MCF 10A (cell line): Measurements from ENCODE around the gene BAAT. TPM values are rescaled to one million over a fixed set of nuclear protein-coding genes. Genes with fewer than 3 reads are reported as not detected.

Experiments used
- BruUV-seq: library from RNA; stranded (reverse); fragments of 400-500 nt; replicated peaks from 2 replicates; lab custom pipeline; 2021; lab: Mats Ljungman, UMichigan
- CTCF ChIA-PET: fragments of 300-600 bp; sonication (Branson Sonifier 250); formaldehyde crosslinking; extraction: SDS; loops from one replicate; lab custom pipeline; 2021; ENCODE audit warnings: antibody characterized with exemption, inconsistent platforms; lab: Yijun Ruan, JAX
- POLR2A ChIA-PET: fragments of 300-600, 350-650 bp; sonication (Branson Sonifier 250); formaldehyde crosslinking; extraction: SDS; loops from one replicate; lab custom pipeline; 2020; ENCODE audit warnings: antibody characterized with exemption, inconsistent platforms; lab: Yijun Ruan, JAX
- DNase-seq: peaks from one replicate; pipeline ENCODE4 v3.0.0-alpha.2; 2018; ENCODE audit not compliant: unreplicated experiment
- H3K27ac Mint-ChIP-seq: one replicate; pipeline ENCODE4 v1.8.0; 2022; ENCODE audit warnings: mild to moderate bottlenecking, low read depth, mixed read lengths; ENCODE audit not compliant: unreplicated experiment
- H3K27me3 Mint-ChIP-seq: one replicate; pipeline ENCODE4 v1.8.0; 2022; ENCODE audit warnings: mixed read lengths; ENCODE audit not compliant: insufficient read depth, unreplicated experiment
- H3K36me3 Mint-ChIP-seq: one replicate; pipeline ENCODE4 v1.8.0; 2022; ENCODE audit warnings: mild to moderate bottlenecking, moderate library complexity, mixed read lengths; ENCODE audit not compliant: insufficient read depth, unreplicated experiment
- H3K4me1 Mint-ChIP-seq: one replicate; pipeline ENCODE4 v1.8.0; 2022; ENCODE audit warnings: mixed read lengths; ENCODE audit not compliant: insufficient read depth, unreplicated experiment
- H3K4me3 Mint-ChIP-seq: one replicate; pipeline ENCODE4 v1.8.0; 2022; ENCODE audit warnings: mild to moderate bottlenecking, moderate library complexity, mixed read lengths; ENCODE audit not compliant: unreplicated experiment
- H3K9me3 Mint-ChIP-seq: one replicate; pipeline ENCODE4 v1.8.0; 2022; ENCODE audit warnings: mixed read lengths; ENCODE audit not compliant: unreplicated experiment
- intact Hi-C: fragments of 100-400 bp; cut with micrococcal nuclease; formaldehyde crosslinking; loops from 2 replicates; pipeline ENCODE4 v1.14.1; 2022
- total RNA-seq: library from RNA; stranded (reverse); gene quantifications from 2 replicates; pipeline ENCODE4 v1.2.3, GENCODE V29; 2022
- TF ChIP-seq, protein P1 (sequence below): fragments of 200-600 bp; IDR thresholded peaks from one replicate; pipeline ENCODE4 v1.8.0; 2022; ENCODE audit warnings: antibody characterized with exemption, mild to moderate bottlenecking; ENCODE audit not compliant: unreplicated experiment

The BAAT gene
- total RNA-seq, 1 experiment from 2014 or later, result 0.14 TPM

DNA sequence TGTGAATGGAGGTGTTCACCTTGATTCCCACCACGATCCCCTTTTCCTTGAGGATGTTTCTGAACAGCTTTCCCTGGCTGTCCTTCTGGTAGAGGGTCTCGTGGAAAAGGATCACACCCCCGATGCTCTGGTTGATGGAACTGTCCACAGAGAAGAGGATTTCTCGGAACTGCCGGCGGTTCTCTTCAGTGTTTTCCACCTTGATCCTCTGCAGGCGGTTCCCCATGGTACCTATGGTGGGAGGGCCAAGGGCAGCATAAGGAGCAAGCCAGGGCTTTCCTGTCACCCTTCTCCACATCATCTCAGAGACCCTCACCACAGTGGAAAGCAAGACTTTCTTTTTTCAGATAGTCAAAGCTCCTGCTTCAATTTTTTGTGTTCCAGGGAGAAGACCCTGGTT is 44.9 kb upstream of the BAAT start:
- no peak overlapping the region for H3K27ac Mint-ChIP-seq
- H3K9me3 Mint-ChIP-seq, result peaks cover under 1% of the 10 kb centered on the region
- intact Hi-C loops, result no loop called here
- BruUV-seq, result no TSS peak
- H3K4me1 Mint-ChIP-seq, result no peaks in the 10 kb centered on the region
- H3K4me3 Mint-ChIP-seq, result no peak overlapping the region
- DNase-seq, result no peak
- POLR2A ChIA-PET, result no interaction called here
- H3K36me3 Mint-ChIP-seq, result no peaks in the 10 kb centered on the region
- peaks cover 34% of the 10 kb centered on the region for H3K27me3 Mint-ChIP-seq
- TF ChIP-seq, protein P1, sequence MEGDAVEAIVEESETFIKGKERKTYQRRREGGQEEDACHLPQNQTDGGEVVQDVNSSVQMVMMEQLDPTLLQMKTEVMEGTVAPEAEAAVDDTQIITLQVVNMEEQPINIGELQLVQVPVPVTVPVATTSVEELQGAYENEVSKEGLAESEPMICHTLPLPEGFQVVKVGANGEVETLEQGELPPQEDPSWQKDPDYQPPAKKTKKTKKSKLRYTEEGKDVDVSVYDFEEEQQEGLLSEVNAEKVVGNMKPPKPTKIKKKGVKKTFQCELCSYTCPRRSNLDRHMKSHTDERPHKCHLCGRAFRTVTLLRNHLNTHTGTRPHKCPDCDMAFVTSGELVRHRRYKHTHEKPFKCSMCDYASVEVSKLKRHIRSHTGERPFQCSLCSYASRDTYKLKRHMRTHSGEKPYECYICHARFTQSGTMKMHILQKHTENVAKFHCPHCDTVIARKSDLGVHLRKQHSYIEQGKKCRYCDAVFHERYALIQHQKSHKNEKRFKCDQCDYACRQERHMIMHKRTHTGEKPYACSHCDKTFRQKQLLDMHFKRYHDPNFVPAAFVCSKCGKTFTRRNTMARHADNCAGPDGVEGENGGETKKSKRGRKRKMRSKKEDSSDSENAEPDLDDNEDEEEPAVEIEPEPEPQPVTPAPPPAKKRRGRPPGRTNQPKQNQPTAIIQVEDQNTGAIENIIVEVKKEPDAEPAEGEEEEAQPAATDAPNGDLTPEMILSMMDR, result no peak
- CTCF ChIA-PET, result interaction anchor here (0.7 kb wide), 2 partner anchors 88 to 1117 kb away, joined by 3 read pairs; no protein-coding TSS in a partner anchor

DNA sequence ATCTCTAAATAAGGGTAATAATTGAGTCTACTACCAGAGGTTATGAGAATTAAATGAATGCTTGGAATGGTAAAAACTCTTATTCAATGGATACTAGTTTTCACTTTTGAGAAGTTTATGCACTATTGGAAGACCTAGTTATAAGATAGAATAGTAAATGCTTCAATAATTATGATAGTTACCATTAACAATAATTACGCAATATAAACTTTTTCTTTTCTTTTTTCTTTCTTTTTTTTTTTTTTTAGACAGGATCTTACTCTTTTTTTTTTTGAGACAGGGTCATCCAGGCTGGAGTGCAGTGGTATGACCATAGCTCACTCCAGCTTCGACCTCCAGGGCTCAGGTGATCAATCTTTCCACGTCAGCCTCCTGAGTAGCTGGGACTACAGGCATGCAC is 44.1 kb upstream of the BAAT start:
- intact Hi-C loops, result no loop called here
- ChIA-PET CTCF (interaction anchor here (0.6 kb wide), 1 partner anchor 119 kb away, joined by 3 read pairs; no protein-coding TSS in a partner anchor), POLR2A (no interaction called here)
- Mint-ChIP-seq H3K27me3 (peaks cover 39% of the 10 kb centered on the region), H3K36me3 (no peaks in the 10 kb centered on the region), H3K27ac (no peak overlapping the region), H3K4me3 (no peak overlapping the region), H3K4me1 (no peaks in the 10 kb centered on the region), H3K9me3 (peaks cover 7% of the 10 kb centered on the region)
- no peak for DNase-seq
- TF ChIP-seq, protein P1, result no peak
- BruUV-seq, result no TSS peak

DNA sequence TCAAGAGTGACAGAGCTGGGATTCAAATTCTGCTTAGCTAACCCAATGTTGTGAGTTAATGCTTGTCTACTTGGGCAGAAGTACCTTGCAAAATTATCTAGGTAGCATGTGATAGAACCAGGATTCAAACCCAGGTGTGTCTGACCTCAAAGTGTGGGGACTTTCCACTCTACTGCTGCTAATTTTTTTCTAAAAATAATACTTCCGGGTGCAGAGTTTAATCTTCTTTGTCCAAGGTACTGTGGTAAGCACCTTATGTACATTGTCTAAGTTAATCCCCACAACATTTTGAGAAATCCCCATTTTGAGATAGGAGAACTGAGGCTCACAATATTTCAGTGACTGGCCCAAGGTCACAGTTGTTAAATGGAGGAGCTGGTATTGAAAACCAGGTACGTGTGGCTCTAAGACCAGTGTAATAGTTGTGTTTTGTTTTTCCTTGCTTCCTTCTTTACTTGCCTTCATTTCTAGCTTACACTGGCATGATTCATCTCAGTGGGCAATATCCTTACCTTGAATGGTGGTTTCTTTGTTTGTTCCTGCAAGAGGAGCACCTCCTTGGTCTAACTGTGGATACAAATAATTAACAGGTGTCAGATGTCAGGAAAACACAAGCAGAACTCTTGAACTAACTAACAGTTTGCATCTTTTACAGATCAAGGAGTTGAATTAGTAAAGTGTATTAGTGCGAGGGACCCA is 43.3 kb upstream of the BAAT start:
- no peak overlapping the region for H3K27ac Mint-ChIP-seq
- no TSS peak for BruUV-seq
- ChIA-PET CTCF (interaction anchor here (0.8 kb wide), 1 partner anchor 16 kb away, joined by 3 read pairs; no protein-coding TSS in a partner anchor), POLR2A (interaction anchor here (2.0 kb wide), 1 partner anchor 106 kb away, joined by 6 read pairs; the partner anchor contains the start of gene RNF20)
- DNase-seq, result no peak
- H3K27me3 Mint-ChIP-seq, result peaks cover 40% of the 10 kb centered on the region
- intact Hi-C loops, result no loop called here
- H3K4me3 Mint-ChIP-seq, result no peak overlapping the region
- no peaks in the 10 kb centered on the region for H3K4me1 Mint-ChIP-seq
- no peaks in the 10 kb centered on the region for H3K36me3 Mint-ChIP-seq
- TF ChIP-seq, protein P1, result no peak
- peaks cover 7% of the 10 kb centered on the region for H3K9me3 Mint-ChIP-seq

DNA sequence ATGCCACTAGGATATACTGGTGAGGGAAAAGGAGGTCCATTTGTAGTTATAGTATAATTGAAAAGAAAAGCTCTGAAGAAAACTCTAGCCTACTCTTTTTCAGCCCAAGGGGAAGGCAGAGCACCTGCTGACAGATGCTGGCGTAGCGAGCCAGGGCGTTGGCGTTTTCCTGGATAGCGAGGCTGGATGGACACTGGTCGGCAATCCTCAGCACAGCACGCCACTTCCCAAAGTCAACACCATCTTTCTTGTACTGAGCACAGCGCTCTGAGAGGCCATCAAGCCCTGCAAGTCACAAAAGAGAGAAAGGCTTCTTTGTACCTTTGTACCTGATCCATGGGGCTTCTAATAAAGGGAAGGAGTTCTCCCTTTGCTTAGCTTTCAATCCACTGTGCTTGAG is 42.6 kb upstream of the BAAT start:
- H3K4me3 Mint-ChIP-seq, result no peak overlapping the region
- CTCF ChIA-PET, result interaction anchor here (0.6 to 0.8 kb wide), 2 partner anchors 17 to 31 kb away, joined by 3 read pairs; no protein-coding TSS in a partner anchor

More for the DNA sequence above, 42.6 kb upstream of the BAAT start:
- Mint-ChIP-seq H3K9me3 (peaks cover 7% of the 10 kb centered on the region), H3K27ac (no peak overlapping the region), H3K27me3 (peaks cover 40% of the 10 kb centered on the region), H3K36me3 (no peaks in the 10 kb centered on the region), H3K4me1 (no peaks in the 10 kb centered on the region)
- no peak for DNase-seq
- no TSS peak for BruUV-seq
- TF ChIP-seq, protein P1, result no peak
- POLR2A ChIA-PET, result interaction anchor here (2.0 kb wide), 1 partner anchor 106 kb away, joined by 6 read pairs; the partner anchor contains the start of gene RNF20
- intact Hi-C loops, result no loop called here
